Ramos (cell line): ENCODE data around the gene SPON1.
"Not testable (repeated sequence)": the region's sequence is repeated elsewhere in the genome, so short reads cannot be mapped to it uniquely, and the experiment has no call there.

ENCODE experiments used
- in situ Hi-C: fragments of 300-500 bp; cut with MboI; formaldehyde crosslinking; loops from one replicate; pipeline ENCODE4 v1.14.3; 2022; ENCODE audit warnings: low sequenced_read_pairs; ENCODE audit not compliant: unreplicated experiment

The SPON1 gene

DNA sequence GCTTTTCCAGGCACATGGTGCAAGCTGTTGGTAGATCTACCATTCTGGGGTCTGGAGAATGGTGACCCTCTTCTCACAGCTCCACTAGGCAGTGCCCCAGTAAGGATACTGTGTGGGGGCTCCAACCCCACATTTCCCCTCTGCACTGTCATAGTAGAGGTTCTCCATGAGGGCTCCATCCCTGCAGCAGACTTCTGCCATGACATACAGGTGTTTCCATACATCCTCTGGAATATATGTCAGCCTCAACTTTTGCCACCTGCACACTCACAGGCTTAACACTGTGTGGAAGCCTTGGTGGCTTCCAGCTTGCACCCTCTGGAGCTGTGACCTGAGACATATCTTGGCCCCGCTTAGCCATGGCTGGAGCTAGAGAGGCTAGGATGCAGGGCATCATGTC is 191.6 kb downstream of the SPON1 start:
- in situ Hi-C loops = not testable (repeated sequence)

DNA sequence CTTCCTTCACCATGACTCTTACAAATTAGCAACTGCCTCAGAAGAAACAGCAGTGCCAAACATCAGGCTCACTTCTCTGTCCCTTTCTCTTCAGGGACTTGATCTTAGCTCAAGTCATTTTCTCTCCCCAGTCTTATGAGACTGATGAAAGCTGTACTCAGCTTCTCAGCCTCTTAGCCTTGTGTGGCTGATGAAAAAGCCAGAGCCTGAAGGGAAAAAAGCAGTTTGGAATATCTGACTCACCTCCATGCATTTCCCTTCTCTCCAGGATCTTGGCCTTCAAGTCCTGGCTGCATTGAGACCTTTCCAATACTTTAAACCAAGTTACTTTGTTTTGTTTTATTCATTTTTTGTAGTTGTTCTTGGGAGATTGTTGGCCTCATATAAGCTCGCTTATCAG is 195.9 kb downstream of the SPON1 start:
- in situ Hi-C loops = no loop called here

DNA sequence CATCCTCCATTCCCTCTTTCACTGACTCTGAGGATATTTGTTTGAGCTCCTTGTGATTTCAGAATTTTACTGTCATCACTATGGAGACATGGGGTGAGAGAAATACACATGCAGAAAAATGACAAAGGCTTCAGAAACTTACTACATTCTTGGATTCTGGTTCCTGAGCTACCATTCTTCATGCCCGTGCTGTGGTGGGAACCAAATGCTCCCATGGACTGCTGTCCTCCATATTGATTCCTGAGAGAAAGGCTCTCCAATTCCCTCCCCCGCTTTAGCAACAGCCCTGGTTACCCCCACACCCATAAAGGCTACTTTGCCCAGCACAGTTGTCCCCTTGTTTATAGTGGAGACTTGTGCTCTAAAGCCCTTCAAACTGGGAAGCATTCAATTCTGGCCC is 201.1 kb downstream of the SPON1 start:
- in situ Hi-C loops = no loop called here

DNA sequence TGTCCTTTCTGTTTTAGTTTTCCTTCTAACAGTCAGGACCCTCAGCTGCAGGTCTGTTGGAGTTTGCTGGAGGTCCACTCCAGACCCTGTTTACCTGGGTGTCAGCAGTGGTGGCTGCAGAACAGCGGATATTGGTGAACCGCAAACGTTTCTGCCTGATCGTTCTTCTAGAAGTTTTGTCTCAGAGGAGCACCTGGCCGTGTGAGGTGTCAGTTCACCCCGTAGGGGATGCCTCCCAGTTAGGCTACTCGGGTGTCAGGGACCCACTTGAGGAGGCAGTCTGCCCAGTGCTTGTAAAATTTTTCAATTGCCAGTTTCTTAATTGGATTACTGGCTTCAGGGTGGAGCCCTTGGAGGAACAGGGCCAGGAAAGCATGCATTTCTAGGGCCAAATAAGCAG is 211.2 kb downstream of the SPON1 start:
- in situ Hi-C loops = not testable (repeated sequence)

DNA sequence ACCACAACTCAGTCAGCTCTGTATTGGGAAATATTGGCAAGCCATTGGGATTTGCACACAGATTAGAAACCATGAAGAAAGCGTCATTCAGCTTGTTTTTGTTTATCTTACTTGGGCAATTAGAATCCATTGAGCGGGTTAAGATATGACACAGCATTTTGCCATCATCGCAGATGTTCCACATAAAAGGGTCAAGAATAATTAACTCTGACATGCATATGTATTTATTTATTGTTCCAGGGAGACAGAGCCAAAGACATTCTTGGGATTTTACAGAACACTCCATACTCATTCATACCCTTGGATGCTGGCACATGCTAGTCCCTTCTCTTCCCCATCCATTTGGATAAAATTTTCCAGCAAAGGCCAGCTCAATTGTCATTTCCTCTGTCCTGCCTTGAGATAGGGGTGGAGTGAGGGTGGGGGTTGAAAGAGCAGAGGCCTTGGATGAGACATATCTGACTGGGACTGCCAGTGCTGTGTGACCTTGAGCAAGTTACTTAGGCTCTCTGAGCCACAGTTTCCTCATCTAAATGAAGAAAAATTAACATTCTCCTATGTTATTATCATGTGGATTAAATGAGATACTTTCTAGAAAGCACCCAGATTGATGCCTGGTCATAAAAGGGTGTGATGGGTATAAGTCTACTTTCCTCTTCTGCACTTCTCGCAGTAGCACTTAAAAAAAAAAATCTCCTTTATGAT is 216.7 kb downstream of the SPON1 start:
- in situ Hi-C loops = no loop called here

DNA sequence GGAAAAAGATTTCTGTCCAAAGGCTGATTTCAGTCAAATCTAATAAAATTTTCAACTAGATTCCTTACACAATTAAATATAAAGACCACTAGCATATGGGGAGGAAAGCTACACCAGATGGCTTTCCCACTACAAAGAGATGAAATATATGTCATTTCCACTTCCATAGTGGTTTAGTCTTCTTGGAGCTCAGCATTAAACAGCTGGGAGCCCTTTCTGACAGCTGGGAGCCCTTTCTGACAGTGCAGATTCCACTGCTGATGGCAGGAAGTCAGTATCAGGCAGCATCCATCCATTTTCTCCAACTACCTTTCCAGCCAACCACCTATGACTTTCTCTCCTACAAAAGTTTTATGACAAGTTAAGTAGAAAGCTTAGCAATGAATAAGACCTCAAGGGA is 218.6 kb downstream of the SPON1 start:
- in situ Hi-C loops = no loop called here

DNA sequence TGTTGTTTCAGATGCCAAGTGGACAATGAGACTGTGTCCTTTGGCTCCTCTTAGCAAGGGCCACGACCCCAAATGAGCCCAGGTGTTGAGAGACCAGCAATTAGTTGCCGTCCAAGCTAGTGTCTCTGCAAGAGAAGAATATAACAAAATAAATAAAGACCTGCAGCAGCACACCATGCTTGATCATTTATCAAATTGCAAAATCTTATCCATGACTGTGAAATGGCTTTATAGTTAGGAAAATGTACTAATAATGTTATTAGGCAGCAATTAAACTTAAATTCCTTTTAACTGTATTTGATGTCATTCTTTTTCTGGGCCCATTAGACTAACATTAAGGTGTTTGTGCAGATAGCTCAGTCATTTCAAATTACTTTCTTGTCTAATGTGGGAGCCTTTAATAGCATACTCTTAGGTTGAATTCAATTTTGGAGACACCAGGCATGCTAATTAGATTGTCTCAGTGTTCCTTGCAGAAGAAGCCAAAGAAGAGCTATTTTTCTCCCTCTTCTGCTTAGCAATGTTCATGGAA is 220.4 kb downstream of the SPON1 start:
- in situ Hi-C loops = no loop called here

DNA sequence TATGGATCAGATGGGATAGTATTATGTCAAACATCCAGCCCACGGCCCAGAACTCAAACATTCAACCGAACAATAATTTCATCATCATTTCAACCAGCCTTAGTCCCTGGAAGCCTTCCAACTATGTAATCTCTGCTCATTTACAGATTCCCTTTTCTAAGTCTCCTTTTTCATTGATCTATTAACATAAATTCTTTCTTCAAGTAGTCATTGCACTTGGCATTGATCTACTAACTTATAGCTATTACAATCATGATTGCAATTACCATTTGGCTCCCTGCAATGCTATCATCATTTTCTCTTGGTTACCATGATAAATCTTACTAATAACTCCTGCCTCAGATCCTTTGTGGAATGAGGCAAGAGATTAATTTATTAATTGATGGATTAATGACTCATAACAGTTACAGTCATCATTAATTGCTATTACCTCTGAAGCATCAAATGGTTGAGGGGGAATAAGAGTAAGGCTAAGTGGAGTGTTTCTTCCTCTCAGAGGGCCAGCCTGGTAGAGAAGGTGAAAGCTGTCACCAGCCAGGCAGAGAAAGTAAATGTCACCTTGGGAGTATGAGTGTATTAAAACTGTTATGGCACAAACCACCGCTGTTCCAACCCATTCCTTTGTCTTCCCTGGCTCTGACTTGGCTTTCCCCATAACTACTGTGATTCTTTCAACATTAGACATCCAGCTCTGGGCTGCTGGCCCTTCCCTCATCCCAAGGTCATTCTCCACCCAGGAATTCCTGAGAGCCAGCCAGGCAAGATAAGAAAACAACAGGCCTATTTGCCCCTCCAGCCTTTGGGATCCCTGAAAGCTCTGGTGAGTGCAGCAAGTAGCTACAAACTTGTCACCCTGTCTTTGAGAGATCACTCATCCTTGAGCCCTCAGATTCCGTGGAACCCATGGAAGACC is 221.8 kb downstream of the SPON1 start:
- in situ Hi-C loops = no loop called here

DNA sequence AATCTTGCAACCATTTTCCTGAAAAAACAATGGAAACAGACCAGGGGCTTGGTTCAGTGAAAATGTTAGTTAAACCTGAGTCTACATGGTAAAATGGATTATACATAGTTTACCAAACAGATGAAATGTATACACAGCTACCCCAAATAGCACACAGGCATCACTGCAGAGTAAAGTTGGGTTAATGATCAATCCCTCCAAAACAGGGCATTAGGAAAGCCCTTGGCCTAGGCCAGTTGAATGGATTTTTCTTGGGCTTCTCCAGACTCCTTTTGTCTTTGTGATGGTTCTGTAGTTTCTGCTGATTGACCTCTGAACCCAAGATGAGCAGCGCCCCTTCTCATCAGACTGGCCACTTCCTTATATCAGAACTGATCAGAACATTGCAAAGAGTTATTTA is 222.9 kb downstream of the SPON1 start:
- in situ Hi-C loops = no loop called here

DNA sequence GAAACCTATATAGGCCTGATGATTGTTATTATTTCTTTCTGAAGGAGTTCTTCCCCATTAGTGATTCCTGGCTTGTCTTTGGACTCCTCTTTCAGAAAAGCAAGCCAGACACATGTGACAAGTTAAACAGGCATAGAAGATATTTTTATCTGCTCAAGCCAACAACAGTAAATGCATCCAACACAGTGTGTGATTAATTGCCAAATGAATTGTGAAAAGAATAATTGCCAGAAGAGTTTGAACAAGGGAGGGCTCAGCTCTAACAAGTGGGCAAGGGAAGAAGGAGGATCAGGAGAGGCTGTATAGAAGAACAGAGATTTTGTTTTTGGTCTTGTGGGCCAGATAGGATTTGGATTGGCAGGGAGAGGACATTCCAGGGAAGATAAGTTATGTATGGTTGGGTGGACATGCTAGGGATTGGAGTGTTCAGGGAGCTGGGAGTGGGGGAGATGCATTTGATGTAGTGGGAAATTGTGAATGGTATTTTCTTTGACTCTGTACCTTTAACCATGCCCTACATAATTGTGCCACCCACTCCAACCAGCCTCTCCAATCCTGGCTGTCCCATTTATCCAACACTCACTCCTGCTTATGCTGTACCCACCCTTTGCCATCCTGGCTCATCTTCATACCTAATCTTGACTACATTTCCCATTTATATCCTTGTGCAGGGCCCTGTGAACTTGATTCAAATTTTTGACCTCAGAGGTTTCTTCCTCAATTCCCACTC is 223.7 kb downstream of the SPON1 start:
- in situ Hi-C loops = no loop called here

DNA sequence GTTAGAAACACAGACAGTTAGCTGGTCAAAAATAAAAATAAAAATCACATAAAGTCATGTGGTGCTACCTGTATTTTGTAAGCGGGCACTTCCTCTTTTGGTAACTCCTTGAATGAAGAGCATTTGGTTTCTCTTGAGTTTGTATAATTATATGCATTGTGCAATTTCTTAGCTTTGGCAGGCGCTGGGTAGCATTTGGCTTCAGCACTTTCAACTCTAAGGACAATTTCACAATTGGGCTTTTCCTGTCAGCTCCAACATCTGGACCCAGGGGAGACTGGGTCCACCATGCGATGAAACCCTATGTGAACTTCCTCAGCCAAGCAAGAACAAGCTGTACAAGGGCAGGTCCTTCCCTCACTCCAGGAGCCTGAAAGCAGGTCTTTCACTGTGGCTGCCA is 227.4 kb downstream of the SPON1 start:
- in situ Hi-C loops = no loop called here

DNA sequence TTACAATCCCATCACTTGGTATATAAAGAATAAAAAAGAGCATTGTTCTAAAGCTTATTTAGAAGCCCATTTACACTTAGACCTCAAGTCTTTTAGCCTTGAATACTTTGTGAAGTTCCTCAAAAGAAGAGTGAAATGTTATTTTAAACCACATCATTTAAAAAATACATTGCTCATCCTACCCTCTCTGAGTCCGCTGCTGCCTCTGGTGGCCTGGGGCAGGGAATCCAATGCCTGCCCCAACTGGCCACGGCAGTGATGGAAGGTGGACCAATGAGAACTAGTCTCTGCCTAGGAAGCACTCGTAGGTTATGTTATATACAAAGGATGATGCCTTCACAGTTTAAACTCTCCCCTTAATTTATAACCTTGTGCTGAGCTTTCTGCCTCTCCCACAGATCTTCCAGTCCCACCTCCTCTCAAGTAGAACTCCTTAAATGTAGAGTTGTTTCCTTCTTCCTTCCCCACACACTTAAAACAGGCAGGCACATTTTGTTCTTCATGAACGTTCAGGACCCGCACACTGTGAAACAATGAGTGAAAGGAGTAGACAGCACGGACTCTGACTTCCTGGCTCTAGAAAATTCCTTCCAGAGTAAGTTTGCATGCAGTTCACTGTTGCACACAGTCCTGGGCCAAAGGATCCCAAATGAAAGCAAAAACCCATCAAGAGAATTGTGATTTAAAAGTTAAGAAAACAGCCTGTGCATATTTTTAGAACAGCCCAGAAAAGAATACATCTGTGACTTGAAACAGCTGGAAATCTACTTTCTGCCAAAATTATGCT is 228.7 kb downstream of the SPON1 start:
- in situ Hi-C loops = no loop called here

DNA sequence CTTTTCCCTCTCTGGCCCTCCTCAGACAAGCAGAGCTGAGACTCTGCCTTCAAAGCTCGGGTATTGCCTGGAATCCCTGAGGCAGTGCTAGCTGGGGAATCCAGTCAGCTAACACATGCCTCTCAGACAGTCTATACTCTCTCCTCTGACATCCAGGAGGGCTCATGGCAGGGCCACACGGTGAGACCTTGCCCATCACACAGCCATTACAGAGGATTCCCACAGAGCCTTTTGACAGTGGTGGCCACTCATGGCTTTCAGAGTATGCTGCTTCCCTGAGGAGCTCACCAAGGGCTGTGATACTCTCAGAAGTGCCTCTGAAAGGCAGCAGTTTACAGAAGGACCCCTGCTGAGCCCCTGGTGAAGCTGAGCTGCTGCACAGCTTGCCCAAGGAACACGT is 231.1 kb downstream of the SPON1 start:
- in situ Hi-C loops = no loop called here

DNA sequence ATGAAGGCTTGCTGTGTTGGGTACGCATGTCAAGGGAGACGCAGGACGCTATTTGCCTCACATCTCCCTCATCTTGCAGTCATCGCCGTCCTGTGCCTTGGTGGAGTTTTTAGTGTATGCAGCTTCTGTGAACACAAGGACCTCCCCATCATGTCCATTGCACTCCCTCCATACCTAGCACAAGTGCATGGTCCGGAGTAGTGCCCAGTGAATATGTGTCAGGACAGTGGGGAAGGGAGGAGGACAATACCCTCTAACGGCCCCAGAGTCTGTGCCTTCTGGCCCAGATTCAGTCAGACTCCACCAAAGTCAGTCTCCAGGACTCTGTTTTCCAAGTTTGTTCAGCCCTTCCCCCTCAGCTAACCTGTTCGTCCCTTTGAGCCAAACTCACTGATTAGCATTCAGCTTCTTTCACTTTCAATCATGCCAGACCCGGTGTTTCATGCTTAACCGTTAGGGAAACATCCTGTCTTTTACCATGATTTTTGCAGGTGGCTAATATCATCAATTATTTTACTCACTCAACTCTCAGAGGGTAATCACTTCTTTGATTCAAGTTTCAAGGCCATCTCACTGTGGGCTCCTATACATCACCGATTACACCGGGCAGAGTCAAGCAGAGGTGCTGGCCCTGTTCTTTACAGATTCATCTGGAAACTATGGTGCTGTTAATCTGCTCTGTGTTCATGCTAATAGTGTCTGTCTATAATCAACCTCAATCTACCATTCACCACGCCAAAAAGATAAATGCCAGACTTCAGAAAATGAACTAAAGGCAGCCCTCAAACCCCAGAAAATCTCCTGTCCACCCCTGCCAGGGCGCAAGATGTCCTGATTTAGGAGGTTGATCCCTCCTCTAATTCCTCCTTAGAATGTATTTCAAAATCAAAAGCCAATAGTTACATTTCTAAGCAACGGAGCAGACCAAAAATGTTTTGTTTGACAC is 240.0 kb downstream of the SPON1 start:
- in situ Hi-C loops = no loop called here

DNA sequence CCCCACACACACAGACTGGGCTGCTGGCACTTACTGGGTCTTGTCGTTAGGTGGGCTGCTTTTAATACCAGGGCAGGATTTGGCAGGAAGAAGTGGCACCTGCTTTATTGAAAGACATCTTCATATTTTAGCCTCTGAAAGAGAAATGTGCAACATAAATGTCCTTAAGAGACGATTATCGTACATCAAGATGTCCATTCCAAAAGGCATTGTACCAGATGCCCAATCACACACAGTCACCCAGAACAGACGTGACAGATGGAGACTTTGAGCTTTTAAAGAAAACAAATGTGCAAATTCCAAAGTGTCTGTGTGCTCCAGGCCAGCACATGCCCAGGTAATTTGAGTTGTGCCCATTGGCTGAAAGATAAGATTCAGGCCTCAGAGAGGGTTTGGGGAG is 240.8 kb downstream of the SPON1 start:
- in situ Hi-C loops = no loop called here

DNA sequence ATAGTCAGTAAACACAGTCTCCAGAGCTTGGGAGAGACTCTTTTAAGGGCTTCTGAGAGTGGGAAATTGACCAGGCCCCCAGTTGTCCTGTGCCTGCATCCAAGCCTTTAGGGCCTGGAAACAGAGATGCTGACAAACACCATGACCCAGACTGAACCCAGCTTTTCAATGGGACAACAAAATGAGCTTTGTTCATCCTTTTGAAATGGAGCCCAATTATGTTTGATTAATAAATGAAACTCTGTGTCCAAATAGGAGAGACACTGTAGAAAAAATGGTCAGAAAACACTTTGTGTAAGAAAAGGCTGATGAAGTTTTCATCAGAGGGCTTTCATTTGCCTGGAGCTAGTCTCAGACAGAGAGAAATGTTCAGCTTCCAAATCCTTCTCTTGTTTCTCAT is 250.5 kb downstream of the SPON1 start:
- in situ Hi-C loops = no loop called here

DNA sequence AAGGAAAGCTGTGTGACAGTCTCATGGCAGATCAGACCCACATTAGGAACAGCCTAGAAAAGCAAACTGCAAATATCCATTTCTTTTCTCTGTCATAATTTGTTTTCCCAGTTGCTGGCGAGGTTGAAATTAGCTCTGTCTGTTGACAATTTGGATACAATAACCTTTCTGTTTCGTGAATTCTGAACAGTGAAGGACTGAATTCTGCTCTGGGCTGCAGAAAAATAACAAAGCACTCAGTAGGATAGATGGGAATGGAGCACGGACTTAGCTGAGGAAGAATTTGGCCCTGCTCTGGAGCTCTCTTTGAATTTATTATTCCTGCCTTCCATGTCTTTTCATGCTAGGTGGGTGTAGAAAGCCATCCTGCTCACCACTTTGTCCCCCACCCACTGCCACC is 256.2 kb downstream of the SPON1 start:
- in situ Hi-C loops = no loop called here

DNA sequence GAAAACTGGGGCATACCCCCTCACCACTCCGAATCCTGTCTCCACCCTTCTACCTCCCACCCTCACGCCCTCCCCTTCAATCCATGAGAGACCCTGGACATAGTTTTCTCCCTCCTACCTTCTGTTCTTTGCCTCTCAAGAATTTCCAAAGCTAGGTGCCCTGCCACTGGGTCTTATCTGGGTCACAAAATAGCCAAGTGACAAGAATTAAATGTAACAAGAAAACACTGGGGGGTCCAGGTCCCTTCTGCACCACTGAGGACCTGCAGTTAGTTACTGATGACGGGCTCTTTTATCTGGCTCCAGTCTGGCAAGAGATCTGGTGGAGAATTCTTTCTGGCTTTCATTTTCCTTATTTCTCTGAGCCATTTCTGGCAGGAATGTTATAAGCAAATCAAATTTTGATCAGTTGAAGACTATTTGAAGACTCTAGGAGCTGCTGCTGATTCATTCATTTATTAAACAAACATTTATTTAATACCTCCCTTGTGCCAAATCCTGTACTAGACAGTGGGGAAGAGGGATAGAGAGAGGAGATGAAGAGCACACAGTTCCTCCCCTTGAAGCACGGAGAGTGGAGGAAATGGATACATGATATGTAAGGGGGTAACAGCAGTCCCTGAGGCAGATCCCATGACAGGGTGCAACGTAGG is 261.2 kb downstream of the SPON1 start:
- in situ Hi-C loops = no loop called here
